Neural cell (in vitro differentiated cells): ENCODE results near the gene PADI2. TPM values are rescaled to one million over a fixed set of nuclear protein-coding genes. Genes with fewer than 3 reads are reported as not detected.

ENCODE experiments used
- H2AFZ ChIP-seq: fragments of 200-600, 300-800 bp; sonication (generic), shearing (Covaris generic); 2 replicates; pipeline ENCODE4 v1.6.0; 2014; ENCODE audit warnings: low read depth, mild to moderate bottlenecking, antibody characterized with exemption, low read length, moderate library complexity
- H3F3A ChIP-seq: fragments of 200-600 bp; shearing (Covaris generic); 2 replicates; pipeline ENCODE4 v1.6.1; 2016; ENCODE audit warnings: mild to moderate bottlenecking, moderate library complexity, mixed read lengths, antibody characterized with exemption, low read length; ENCODE audit not compliant: insufficient read depth, poor library complexity, severe bottlenecking
- H3K27ac ChIP-seq: fragments of 200-600, 300-800 bp; sonication (generic), shearing (Covaris generic); 2 replicates; pipeline ENCODE4 v1.5.1; 2014; ENCODE audit warnings: mild to moderate bottlenecking, low read length, moderate library complexity
- H3K27me3 ChIP-seq: fragments of 300-800, 200-600 bp; sonication (generic), shearing (Covaris generic); 2 replicates; pipeline ENCODE4 v1.6.0; 2014; ENCODE audit warnings: mild to moderate bottlenecking, low read depth, low read length, moderate library complexity; ENCODE audit not compliant: insufficient read depth
- H3K36me3 ChIP-seq: fragments of 300-800, 200-600 bp; sonication (generic), shearing (Covaris generic); 2 replicates; pipeline ENCODE4 v1.5.1; 2014; ENCODE audit warnings: mild to moderate bottlenecking, antibody characterized with exemption, low read length, moderate library complexity; ENCODE audit not compliant: insufficient read depth
- H3K4me2 ChIP-seq: fragments of 300-800, 200-600 bp; sonication (generic), shearing (Covaris generic); 2 replicates; pipeline ENCODE4 v1.6.0; 2014; ENCODE audit warnings: mild to moderate bottlenecking, low read length
- H3K4me3 ChIP-seq: fragments of 300-800, 200-600 bp; sonication (generic), shearing (Covaris generic); 2 replicates; pipeline ENCODE4 v1.5.1; 2014; ENCODE audit warnings: mild to moderate bottlenecking, low read length, moderate library complexity
- H3K79me2 ChIP-seq: fragments of 200-600 bp; shearing (Covaris generic); replicated peaks from 2 replicates; pipeline ENCODE4 v1.6.0; 2014; ENCODE audit warnings: mild to moderate bottlenecking, low read length, moderate library complexity; ENCODE audit not compliant: insufficient read depth
- H3K9ac ChIP-seq: fragments of 300-800, 200-600 bp; sonication (generic), shearing (Covaris generic); 2 replicates; pipeline ENCODE4 v1.6.1; 2016; ENCODE audit warnings: mild to moderate bottlenecking, low read length, mixed read lengths
- H3K9me2 ChIP-seq: fragments of 200-600 bp; shearing (Covaris generic); 2 replicates; pipeline ENCODE4 v1.6.1; 2016; ENCODE audit warnings: mild to moderate bottlenecking, low read length, mixed read lengths; ENCODE audit not compliant: insufficient read depth
- H3K9me3 ChIP-seq: fragments of 200-600, 300-800 bp; sonication (generic), shearing (Covaris generic); 2 replicates; pipeline ENCODE4 v1.6.1; 2016; ENCODE audit warnings: mild to moderate bottlenecking, mixed run types, low read length, moderate library complexity, mixed read lengths
- H4K20me1 ChIP-seq: fragments of 200-600 bp; shearing (Covaris generic); 2 replicates; pipeline ENCODE4 v1.6.1; 2016; ENCODE audit warnings: mild to moderate bottlenecking, mixed run types; ENCODE audit not compliant: insufficient read depth
- EP300 ChIP-seq: fragments of 450-650 bp; conservative IDR thresholded peaks from 2 replicates; pipeline ENCODE4 v1.6.1; 2014; ENCODE audit warnings: antibody characterized with exemption, mild to moderate bottlenecking, moderate library complexity; ENCODE audit not compliant: poor library complexity, severe bottlenecking
- EZH2 ChIP-seq: fragments of 200-600, 300-800 bp; shearing (Covaris generic), sonication (generic); IDR thresholded peaks from 2 replicates; pipeline ENCODE4 v1.6.1; 2014; ENCODE audit warnings: antibody characterized with exemption, low read length, borderline replicate concordance, mild to moderate bottlenecking; ENCODE audit not compliant: insufficient read depth, poor library complexity, severe bottlenecking
- MXI1 ChIP-seq: fragments of 450-650 bp; conservative IDR thresholded peaks from 2 replicates; pipeline ENCODE4 v1.6.1; 2014; ENCODE audit warnings: antibody characterized with exemption, mild to moderate bottlenecking; ENCODE audit not compliant: poor library complexity, severe bottlenecking
- POLR2AphosphoS5 ChIP-seq: IDR thresholded peaks from 2 replicates; pipeline ENCODE4 v1.6.1; 2012
- RAD21 ChIP-seq: fragments of 450-650 bp; conservative IDR thresholded peaks from 2 replicates; pipeline ENCODE4 v1.6.1; 2014; ENCODE audit warnings: antibody characterized with exemption, mild to moderate bottlenecking, moderate library complexity
- SMC3 ChIP-seq: fragments of 450-650 bp; conservative IDR thresholded peaks from 2 replicates; pipeline ENCODE4 v1.6.1; 2014; ENCODE audit warnings: antibody characterized with exemption, mild to moderate bottlenecking, moderate library complexity; ENCODE audit not compliant: poor library complexity
- TAF1 ChIP-seq: IDR thresholded peaks from 2 replicates; pipeline ENCODE4 v1.6.1; 2012; ENCODE audit warnings: low read depth
- polyA plus RNA-seq: library from polyadenylated mRNA; depleted of rRNA; stranded (reverse); fragments of >200 nt; gene quantifications from 2 replicates; pipeline ENCODE4 v1.2.3, GENCODE V29; 2014
- TF ChIP-seq, protein P1 (sequence below): IDR thresholded peaks from 2 replicates; pipeline ENCODE4 v1.6.1; 2012; ENCODE audit warnings: borderline replicate concordance
- TF ChIP-seq, protein P2 (sequence below): fragments of 450-650 bp; IDR thresholded peaks from 2 replicates; pipeline ENCODE4 v1.5.1; 2014; ENCODE audit warnings: antibody characterized with exemption, mild to moderate bottlenecking, moderate library complexity; ENCODE audit not compliant: poor library complexity, severe bottlenecking

Gene PADI2
- polyA plus RNA-seq, 1 donor from 2014 or later, result 1.6 TPM

DNA sequence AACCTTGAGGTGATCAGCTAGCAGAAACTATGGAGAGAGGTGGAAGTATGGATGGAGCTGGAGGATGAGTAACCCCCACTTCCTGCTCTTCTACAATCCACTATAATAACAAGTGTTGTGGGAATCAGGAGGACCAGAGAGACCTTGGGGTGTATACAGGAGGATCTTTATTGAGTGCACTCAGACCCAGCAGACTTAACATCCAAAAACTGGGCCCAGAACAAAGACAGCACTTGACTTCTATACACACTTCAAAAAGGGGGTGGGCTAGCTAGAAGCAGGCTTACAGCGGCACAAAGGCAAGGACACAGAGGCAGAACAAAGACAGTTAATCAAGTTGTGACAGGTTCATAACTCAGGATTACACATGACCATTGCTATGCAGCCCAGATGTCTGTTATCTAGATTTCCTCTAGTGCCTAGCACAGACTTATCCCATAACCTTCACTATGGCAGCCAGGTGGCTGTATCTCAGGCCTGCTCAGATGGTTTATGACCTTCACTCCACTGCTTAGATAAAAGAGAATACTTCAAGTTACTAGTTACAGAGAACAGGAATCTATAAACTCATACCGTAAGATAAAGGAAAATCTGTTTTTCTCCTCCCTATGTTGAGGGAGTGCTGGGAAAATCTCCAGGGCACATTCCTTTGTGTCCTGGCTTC is 36.1 kb upstream of the PADI2 start:
- H4K20me1 ChIP-seq, result no peaks in the 10 kb centered on the region
- H3K36me3 ChIP-seq, result no peaks in the 10 kb centered on the region
- no peak overlapping the region for H3K27ac ChIP-seq
- H3K27me3 ChIP-seq, result no peaks in the 10 kb centered on the region
- H3K4me3 ChIP-seq, result no peak overlapping the region
- H3K79me2 ChIP-seq, result no peaks in the 10 kb centered on the region
- H3K9me2 ChIP-seq, result no peaks in the 10 kb centered on the region
- no peak overlapping the region for H2AFZ ChIP-seq
- H3K4me2 ChIP-seq, result no peak overlapping the region
- no peak for TF ChIP-seq EP300
- TF ChIP-seq EZH2, result no peak
- TF ChIP-seq, protein P1, sequence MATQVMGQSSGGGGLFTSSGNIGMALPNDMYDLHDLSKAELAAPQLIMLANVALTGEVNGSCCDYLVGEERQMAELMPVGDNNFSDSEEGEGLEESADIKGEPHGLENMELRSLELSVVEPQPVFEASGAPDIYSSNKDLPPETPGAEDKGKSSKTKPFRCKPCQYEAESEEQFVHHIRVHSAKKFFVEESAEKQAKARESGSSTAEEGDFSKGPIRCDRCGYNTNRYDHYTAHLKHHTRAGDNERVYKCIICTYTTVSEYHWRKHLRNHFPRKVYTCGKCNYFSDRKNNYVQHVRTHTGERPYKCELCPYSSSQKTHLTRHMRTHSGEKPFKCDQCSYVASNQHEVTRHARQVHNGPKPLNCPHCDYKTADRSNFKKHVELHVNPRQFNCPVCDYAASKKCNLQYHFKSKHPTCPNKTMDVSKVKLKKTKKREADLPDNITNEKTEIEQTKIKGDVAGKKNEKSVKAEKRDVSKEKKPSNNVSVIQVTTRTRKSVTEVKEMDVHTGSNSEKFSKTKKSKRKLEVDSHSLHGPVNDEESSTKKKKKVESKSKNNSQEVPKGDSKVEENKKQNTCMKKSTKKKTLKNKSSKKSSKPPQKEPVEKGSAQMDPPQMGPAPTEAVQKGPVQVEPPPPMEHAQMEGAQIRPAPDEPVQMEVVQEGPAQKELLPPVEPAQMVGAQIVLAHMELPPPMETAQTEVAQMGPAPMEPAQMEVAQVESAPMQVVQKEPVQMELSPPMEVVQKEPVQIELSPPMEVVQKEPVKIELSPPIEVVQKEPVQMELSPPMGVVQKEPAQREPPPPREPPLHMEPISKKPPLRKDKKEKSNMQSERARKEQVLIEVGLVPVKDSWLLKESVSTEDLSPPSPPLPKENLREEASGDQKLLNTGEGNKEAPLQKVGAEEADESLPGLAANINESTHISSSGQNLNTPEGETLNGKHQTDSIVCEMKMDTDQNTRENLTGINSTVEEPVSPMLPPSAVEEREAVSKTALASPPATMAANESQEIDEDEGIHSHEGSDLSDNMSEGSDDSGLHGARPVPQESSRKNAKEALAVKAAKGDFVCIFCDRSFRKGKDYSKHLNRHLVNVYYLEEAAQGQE, result no peak
- no peak for TF ChIP-seq RAD21
- no peak for TF ChIP-seq TAF1
- no peak for TF ChIP-seq MXI1
- TF ChIP-seq, protein P2, sequence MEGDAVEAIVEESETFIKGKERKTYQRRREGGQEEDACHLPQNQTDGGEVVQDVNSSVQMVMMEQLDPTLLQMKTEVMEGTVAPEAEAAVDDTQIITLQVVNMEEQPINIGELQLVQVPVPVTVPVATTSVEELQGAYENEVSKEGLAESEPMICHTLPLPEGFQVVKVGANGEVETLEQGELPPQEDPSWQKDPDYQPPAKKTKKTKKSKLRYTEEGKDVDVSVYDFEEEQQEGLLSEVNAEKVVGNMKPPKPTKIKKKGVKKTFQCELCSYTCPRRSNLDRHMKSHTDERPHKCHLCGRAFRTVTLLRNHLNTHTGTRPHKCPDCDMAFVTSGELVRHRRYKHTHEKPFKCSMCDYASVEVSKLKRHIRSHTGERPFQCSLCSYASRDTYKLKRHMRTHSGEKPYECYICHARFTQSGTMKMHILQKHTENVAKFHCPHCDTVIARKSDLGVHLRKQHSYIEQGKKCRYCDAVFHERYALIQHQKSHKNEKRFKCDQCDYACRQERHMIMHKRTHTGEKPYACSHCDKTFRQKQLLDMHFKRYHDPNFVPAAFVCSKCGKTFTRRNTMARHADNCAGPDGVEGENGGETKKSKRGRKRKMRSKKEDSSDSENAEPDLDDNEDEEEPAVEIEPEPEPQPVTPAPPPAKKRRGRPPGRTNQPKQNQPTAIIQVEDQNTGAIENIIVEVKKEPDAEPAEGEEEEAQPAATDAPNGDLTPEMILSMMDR, result no peak
- no peak for TF ChIP-seq SMC3
- peaks cover 3% of the 10 kb centered on the region for H3K9me3 ChIP-seq
- no peak overlapping the region for H3K9ac ChIP-seq
- H3F3A ChIP-seq, result no peaks in the 10 kb centered on the region

DNA sequence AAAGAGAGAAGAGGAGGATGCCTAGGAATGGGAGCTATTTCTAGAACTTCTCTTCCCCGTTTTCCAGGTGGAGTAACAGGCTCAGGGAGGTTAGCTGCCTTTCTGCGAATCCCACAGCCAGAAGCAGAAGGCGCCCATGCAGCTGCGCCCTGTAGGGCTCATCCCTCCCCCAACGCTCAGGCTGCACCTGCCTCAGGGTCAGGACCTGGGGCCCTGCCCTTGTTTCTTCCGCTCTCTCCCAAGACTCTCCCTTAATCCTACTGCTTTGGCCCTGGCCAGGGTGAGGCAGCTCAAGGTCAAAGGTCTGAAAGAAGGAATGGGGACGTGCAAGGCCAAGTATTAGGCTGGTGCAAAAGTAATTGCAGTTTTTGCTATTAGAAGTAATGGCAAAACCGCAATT is 30.5 kb upstream of the PADI2 start:
- H3K9ac ChIP-seq, result no peak overlapping the region
- H3K9me3 ChIP-seq, result peaks cover 3% of the 10 kb centered on the region
- H4K20me1 ChIP-seq, result no peaks in the 10 kb centered on the region
- no peak overlapping the region for H3K4me2 ChIP-seq
- TF ChIP-seq, protein P2, result no peak
- no peak for TF ChIP-seq SMC3
- TF ChIP-seq MXI1, result no peak
- no peak for TF ChIP-seq RAD21
- TF ChIP-seq POLR2AphosphoS5, result no peak
- no peak for TF ChIP-seq EP300
- no peak for TF ChIP-seq EZH2
- no peak for TF ChIP-seq TAF1
- TF ChIP-seq, protein P1, result no peak
- H3K79me2 ChIP-seq, result no peaks in the 10 kb centered on the region
- H3K36me3 ChIP-seq, result no peaks in the 10 kb centered on the region
- H3K27me3 ChIP-seq, result no peaks in the 10 kb centered on the region
- no peak overlapping the region for H3K27ac ChIP-seq
- no peaks in the 10 kb centered on the region for H3F3A ChIP-seq
- H3K4me3 ChIP-seq, result no peak overlapping the region
- no peaks in the 10 kb centered on the region for H3K9me2 ChIP-seq
- no peak overlapping the region for H2AFZ ChIP-seq
